C1 segment of cervical spinal cord (tissue), 14 donors: ENCODE data around the gene AAMP.

Source experiments
- DNase-seq, 14 donors: peaks; one replicate each; lab custom pipeline; 2025; lab: John Stamatoyannopoulos, UW

Gene AAMP

DNA sequence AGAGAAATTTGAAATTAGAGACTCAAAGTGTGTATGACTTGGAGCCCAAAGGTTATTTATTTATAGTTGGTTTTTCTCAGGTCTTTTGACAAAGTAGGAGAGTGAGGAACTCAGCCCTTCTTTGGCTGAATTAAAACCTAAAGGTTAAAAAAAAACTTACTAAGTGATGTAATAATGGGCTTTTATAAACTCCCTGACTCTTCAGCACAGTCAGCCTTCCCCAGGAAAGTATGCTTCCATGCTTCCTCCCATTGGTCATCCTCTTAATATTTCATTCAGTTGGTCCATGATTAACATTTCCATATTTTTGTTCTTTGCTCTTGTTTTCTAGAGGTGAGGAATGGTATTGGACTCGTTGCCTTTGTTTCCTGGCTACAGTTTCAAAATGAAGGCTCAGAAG lies 45.8 kb downstream of the AAMP start:
- no peak for DNase-seq

- DNase-seq, result no peak
Measured at GRCh38 chr2:218223046-218223445, 46.9 kb downstream of the AAMP start.

DNA sequence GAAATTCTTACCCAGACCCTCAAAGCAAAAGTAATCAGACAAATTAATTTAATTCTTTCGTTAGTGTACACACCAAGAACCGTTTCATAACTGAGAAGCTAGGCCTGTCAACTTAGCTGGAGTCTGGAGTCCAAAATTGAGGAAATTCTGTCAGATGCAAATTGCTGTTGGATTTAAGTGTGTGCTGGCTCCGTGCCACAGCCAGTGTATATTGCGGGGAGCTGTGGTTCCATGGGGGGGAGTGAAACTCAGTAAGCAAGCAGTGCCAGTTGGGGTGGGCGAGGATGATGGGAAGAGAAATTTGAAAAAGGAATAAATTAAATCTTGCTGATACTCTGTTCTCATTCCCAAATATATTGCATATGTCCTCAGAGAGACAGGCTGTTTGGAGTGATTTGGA lies 48.9 kb downstream of the AAMP start:
- no peak for DNase-seq

DNA sequence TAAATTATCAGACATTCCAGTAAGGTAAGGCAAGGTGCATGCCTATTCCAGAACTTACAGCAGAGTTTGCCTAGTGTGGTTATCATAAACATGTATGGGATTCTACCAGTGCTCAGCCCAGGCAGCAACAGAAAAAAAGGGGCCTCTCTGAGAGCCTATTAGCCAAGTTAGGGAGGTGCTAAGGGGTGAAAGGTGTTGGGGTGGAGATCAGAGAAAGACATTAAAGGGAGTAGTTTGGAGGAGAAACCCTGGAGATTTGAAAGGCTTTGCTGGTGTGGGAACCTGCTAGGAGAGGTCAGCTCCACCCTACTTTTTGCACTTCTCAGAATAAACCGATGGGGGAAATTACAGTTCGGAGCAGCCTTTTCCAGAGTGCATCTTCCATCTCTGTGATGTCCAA lies 50.0 kb downstream of the AAMP start:
- no peak for DNase-seq

- no peak for DNase-seq
Measured at GRCh38 chr2:218218268-218219185, 51.4 kb downstream of the AAMP start.

GRCh38 chr2:218217360-218218267 lies 52.3 kb downstream of the AAMP start:
- peak in 10 of 14 donors; percentile 17 to 65 (median 53) for DNase-seq

DNA sequence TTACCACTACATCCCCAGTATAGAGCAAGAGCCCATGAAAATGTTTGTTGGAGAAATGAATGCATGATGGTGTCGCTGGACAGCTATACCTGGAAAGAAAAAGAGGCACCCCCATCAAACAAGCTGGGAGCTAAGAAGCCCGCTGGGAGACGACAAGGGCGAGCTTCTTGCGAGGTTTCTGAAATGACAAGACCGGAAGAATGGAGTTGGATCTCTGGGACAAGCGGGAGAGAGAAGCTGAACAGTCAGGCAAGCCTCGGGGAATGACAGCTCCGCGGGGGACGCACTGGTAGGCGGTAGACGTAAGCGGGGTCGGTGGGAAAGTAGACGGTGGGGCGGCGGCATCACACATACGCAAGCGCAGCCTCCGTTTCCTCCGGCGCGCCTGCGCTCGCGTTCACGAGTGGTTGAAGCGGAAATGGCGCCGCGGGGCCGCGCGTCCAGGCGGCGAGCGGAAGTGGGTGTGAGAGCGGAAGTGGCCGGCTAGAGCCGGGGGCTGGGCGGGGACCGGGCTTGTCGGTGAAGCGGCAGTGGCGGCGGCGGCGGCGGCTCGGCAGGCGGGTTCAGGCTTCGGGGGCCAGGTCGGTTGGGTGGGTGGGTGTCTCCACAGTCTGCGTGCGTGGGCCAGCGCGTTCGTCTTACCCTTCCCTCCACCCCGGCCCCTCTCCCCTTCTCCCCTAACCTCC lies 53.1 kb downstream of the AAMP start, which contains the start of gene ARPC2:
Gene ARPC2 (plus strand): TSS at position 516 of the 686 bp plus-strand sequence. CDS start 282 bp downstream, outside the sequence.
- DNase-seq, result peak; percentile 53 to 95 (median 88)

DNA sequence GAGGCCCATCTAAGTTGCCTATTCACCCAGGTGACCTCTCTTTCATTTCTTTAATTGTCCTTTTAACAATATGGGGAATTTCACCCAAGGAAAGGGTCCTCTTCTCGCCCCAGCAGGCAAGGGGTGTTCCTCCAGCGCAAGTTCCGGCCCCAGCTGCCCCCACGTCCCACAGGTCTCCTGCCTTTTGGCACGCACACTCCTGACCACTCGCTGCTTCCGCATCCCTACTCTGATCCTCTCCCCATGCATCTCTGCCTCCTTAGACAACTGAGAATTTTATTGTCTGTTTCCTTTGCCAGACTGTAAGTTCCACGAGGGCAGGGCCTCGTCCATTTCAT lies 53.6 kb downstream of the AAMP start:
- DNase-seq, result peak in 2 of 14 donors; percentile 36 to 55
